Ovary (tissue), 3 donors: ENCODE data around the gene RPS6KA3.

Experiments used
- CTCF ChIP-seq, 3 donors: fragments of 450-650 bp in 2 of 3; fragments of 200-600 bp in 1 of 3; IDR thresholded peaks; one replicate each; pipeline versions ENCODE4 v1.5.1 to v1.8.0; 2016 to 2022; ENCODE audit warnings: antibody characterized with exemption in 3 of 3, mild to moderate bottlenecking in 1 of 3
- EP300 ChIP-seq: sonication (generic); formaldehyde crosslinking; IDR thresholded peaks from one replicate; pipeline ENCODE4 v1.6.1; 2017; ENCODE audit warnings: antibody characterized with exemption
- donor health status: DM: no; HTN: no; CAD: no.

GRCh38 chrX:20129547-20129946 is 137.2 kb downstream of the RPS6KA3 start:
- no peak for TF ChIP-seq CTCF (IDR thresholded peaks at IDR 0.05)
- no peak for TF ChIP-seq EP300
